Kidney (tissue), 14 donors: Measurements from ENCODE around the gene HNRNPAB. TPM values are rescaled to one million over a fixed set of nuclear protein-coding genes. Genes with fewer than 3 reads are reported as not detected.

ENCODE experiments used
- DNase-seq, 5 donors: peaks; one replicate each; pipeline ENCODE4 v3.0.0-alpha.2; 2013 to 2020
- FAIRE-seq: peaks from 2 replicates; lab custom pipeline; 2012; peaks lifted over from hg19 to GRCh38; lab: Jason Lieb, UNC
- H3K27ac ChIP-seq, 2 donors: one replicate each; pipeline ENCODE4 v1.7.0; 2013; ENCODE audit warnings: low read depth in 2 of 2, low read length in 2 of 2, inconsistent platforms in 1 of 2
- H3K27me3 ChIP-seq: one replicate; pipeline ENCODE4 v1.7.1; 2013; ENCODE audit warnings: low read length, inconsistent platforms; ENCODE audit not compliant: control insufficient read depth, insufficient read depth
- H3K36me3 ChIP-seq, 3 donors: one replicate each; pipeline versions ENCODE4 v1.7.0 to v1.7.1; 2013; ENCODE audit warnings: low read length in 3 of 3, control low read depth in 1 of 3, inconsistent platforms in 1 of 3; ENCODE audit not compliant: insufficient read depth in 3 of 3, control insufficient read depth in 2 of 3
- H3K4me1 ChIP-seq, 3 donors: one replicate each; pipeline versions ENCODE4 v1.7.0 to v1.7.1; 2013; ENCODE audit warnings: low read length in 3 of 3, inconsistent platforms in 1 of 3, low read depth in 1 of 3; ENCODE audit not compliant: control insufficient read depth in 2 of 3, insufficient read depth in 2 of 3
- H3K4me3 ChIP-seq, 3 donors: one replicate each; pipeline versions ENCODE4 v1.7.0 to v1.8.1; 2013; ENCODE audit warnings: low read length in 3 of 3, control low read depth in 1 of 3, inconsistent platforms in 1 of 3
- H3K9ac ChIP-seq, 3 donors: one replicate each; pipeline versions ENCODE4 v1.7.0 to v1.7.1; 2013; ENCODE audit warnings: low read length in 3 of 3, control low read depth in 1 of 3, inconsistent platforms in 1 of 3
- H3K9me3 ChIP-seq, 3 donors: one replicate each; pipeline versions ENCODE4 v1.7.0 to v1.7.1; 2013; ENCODE audit warnings: low read length in 3 of 3, control low read depth in 1 of 3, inconsistent platforms in 1 of 3; ENCODE audit not compliant: control insufficient read depth in 2 of 3, insufficient read depth in 1 of 3
- CTCF ChIP-seq: IDR thresholded peaks from 3 replicates; pipeline ENCODE4 v1.5.1; 2012; ENCODE audit warnings: mild to moderate bottlenecking, moderate library complexity, borderline replicate concordance; ENCODE audit not compliant: insufficient read depth; ENCODE audit errors: extremely low read depth
- intact Hi-C: fragments of 100-400 bp; cut with DNase I; formaldehyde crosslinking; loops from one replicate; pipeline ENCODE4 v1.11.1; 2022
- polyA plus RNA-seq: library from polyadenylated mRNA; stranded (reverse); fragments of 350-450 nt; fragmentation: Illumina TruSeq; extraction: RNeasy Lipid Tissue Mini Kit (QIAGEN cat#74804); gene quantifications from one replicate; pipeline ENCODE4 v1.2.3, GENCODE V29; 2014; ENCODE audit warnings: low read depth, low replicate concordance; ENCODE audit not compliant: insufficient read depth
- total RNA-seq: library from RNA; stranded (reverse); fragmentation: NEBNext Ultra II Directional; extraction: Animal tissue kit (Norgen Biotek cat#: 25700); gene quantifications from one replicate; pipeline ENCODE4 v1.2.1, GENCODE V29; 2021
- donor health status: control.
- donor health status: control.
- donor health status: control.
- donor health status: control.
- donor health status: control.
- donor health status: DM: yes; HTN: yes; CAD: no.
- donor health status: Normal renal cell carcinoma (clear cell type).

HNRNPAB gene
- total and polyA plus RNA-seq, 2 donors from 2014 or later: 81.8 to 130 TPM

DNA sequence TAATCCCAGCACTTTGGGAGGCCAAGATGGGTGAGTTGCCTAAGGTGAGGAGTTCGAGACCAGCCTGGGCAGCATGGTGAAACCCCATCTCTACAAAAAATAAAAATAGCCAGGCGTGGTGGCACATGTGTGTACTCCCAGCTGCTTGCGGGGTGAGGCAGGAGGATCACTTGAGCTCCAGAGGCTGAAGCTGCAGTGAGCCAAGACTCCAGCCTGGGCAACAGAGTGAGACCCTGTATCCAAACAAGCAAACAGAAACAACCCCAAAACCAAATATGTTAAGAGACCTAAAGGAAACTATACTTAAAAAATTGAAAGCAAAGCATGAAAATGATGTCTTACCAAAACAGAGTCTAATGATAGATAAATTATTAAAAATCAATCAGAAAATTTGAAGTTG lies 12.4 kb downstream of the HNRNPAB start:
- H3K36me3 ChIP-seq: peaks cover 8 to 34% (median 27%) of the 10 kb centered on the region in 3 donors
- no peak for TF ChIP-seq CTCF
- FAIRE-seq (no peak), DNase-seq (peak in 1 of 5 donors; percentile 18)
- H3K9me3 ChIP-seq: no peaks in the 10 kb centered on the region
- no peak overlapping the region for H3K4me3 ChIP-seq
- intact Hi-C loops: no loop called here
- no peak overlapping the region for H3K27ac ChIP-seq
- H3K9ac ChIP-seq: no peak overlapping the region
- H3K4me1 ChIP-seq: peaks cover 0 to 28% (median 21%) of the 10 kb centered on the region in 3 donors
- H3K27me3 ChIP-seq: no peaks in the 10 kb centered on the region

GRCh38 chr5:178218237-178218776 lies 14.0 kb downstream of the HNRNPAB start:
- no peak overlapping the region for H3K9ac ChIP-seq
- no peak for FAIRE-seq
- H3K27ac ChIP-seq: no peak overlapping the region
- no peaks in the 10 kb centered on the region for H3K27me3 ChIP-seq
- TF ChIP-seq CTCF: no peak
- DNase-seq: no peak
- H3K4me3 ChIP-seq: no peak overlapping the region
- H3K9me3 ChIP-seq: no peaks in the 10 kb centered on the region
- H3K36me3 ChIP-seq: peaks cover 3 to 33% (median 15%) of the 10 kb centered on the region in 3 donors
- intact Hi-C loops: no loop called here
- H3K4me1 ChIP-seq: peaks cover 0 to 18% (median 11%) of the 10 kb centered on the region in 3 donors

GRCh38 chr5:178218827-178219226 lies 14.5 kb downstream of the HNRNPAB start:
- no peak for DNase-seq
- peaks cover 3 to 33% (median 15%) of the 10 kb centered on the region in 3 donors for H3K36me3 ChIP-seq
- intact Hi-C loops: no loop called here
- H3K27me3 ChIP-seq: no peaks in the 10 kb centered on the region
- H3K4me3 ChIP-seq: no peak overlapping the region
- no peak for TF ChIP-seq CTCF
- peak; percentile 65 for FAIRE-seq
- H3K9ac ChIP-seq: no peak overlapping the region
- no peaks in the 10 kb centered on the region for H3K9me3 ChIP-seq
- no peak overlapping the region for H3K27ac ChIP-seq
- peaks cover 0 to 15% (median 9%) of the 10 kb centered on the region in 3 donors for H3K4me1 ChIP-seq

- H3K4me3 ChIP-seq: no peak overlapping the region
- intact Hi-C loops: no loop called here
- no peak overlapping the region for H3K27ac ChIP-seq
- H3K9me3 ChIP-seq: no peaks in the 10 kb centered on the region
- H3K9ac ChIP-seq: no peak overlapping the region
- peaks cover 3 to 15% (median 6%) of the 10 kb centered on the region in 3 donors for H3K36me3 ChIP-seq
- TF ChIP-seq CTCF: no peak
- no peak for FAIRE-seq
- H3K4me1 ChIP-seq: peaks cover 0 to 5% (median 0%) of the 10 kb centered on the region in 3 donors
- H3K27me3 ChIP-seq: no peaks in the 10 kb centered on the region
- peak in 1 of 5 donors; percentile 22 for DNase-seq
Observed at GRCh38 chr5:178221282-178221681, 16.9 kb downstream of the HNRNPAB start.
